Caki2 (cell line): ENCODE measurements around the gene PSEN2. TPM values are rescaled to one million over a fixed set of nuclear protein-coding genes. Genes with fewer than 3 reads are reported as not detected.

Source experiments
- DNase-seq: peaks from one replicate; pipeline ENCODE4 v3.0.0-alpha.2; 2015; ENCODE audit warnings: low read depth
- in situ Hi-C: cut with HindIII; loops from 2 replicates; pipeline ENCODE4 v1.10.0; 2016; ENCODE audit warnings: low sequenced_read_pairs, low pct_unique_long_range_greater_than_20kb, mixed read lengths
- total RNA-seq: library from RNA; depleted of rRNA; stranded (reverse); fragments of >200 nt; shearing (Covaris generic); gene quantifications from 2 replicates; pipeline ENCODE4 v1.2.3, GENCODE V29; 2014; ENCODE audit warnings: low replicate concordance; rRNA removed

The PSEN2 gene
- total RNA-seq, 1 experiment from 2014 or later = 62.3 TPM

- in situ Hi-C loops = no loop called here
- DNase-seq = no peak
Measured at GRCh38 chr1:226939438-226940028, 69.1 kb downstream of the PSEN2 start.

GRCh38 chr1:226940029-226940805 is 69.8 kb downstream of the PSEN2 start, which contains the start of gene COQ8A:
Gene COQ8A (plus strand): TSS chr1:226940294. CDS start chr1:226961386, 21,092 bp downstream.
- DNase-seq = peak; percentile 100
- in situ Hi-C loops = no loop called here

GRCh38 chr1:226940806-226941067 is 70.3 kb downstream of the PSEN2 start:
- in situ Hi-C loops = no loop called here
- no peak for DNase-seq

- no peak for DNase-seq
- in situ Hi-C loops = no loop called here
Measured at GRCh38 chr1:226942392-226942791, 72.0 kb downstream of the PSEN2 start.

GRCh38 chr1:226943156-226943555 is 72.7 kb downstream of the PSEN2 start:
- DNase-seq = no peak
- in situ Hi-C loops = no loop called here

- in situ Hi-C loops = no loop called here
- no peak for DNase-seq
Measured at GRCh38 chr1:226943927-226944326, 73.5 kb downstream of the PSEN2 start.

GRCh38 chr1:226945106-226945857 is 74.9 kb downstream of the PSEN2 start:
- in situ Hi-C loops = no loop called here
- no peak for DNase-seq

Other genes with a start within 250 kb of the PSEN2 start
- 0.07 and 0.43 TPM in 2 replicates for gene ITPKB, start 131.3 kb upstream of the PSEN2 start, total RNA-seq
- 7.7 and 12.2 TPM in 2 replicates for gene COQ8A, start 69.7 kb downstream of the PSEN2 start, total RNA-seq